Nucleus accumbens (tissue), 56 donors: ENCODE measurements around the gene C14orf180.
"Not testable (repeated sequence)": the region's sequence is repeated elsewhere in the genome, so short reads cannot be mapped to it uniquely, and the experiment has no call there.

Experiments
- DNase-seq, 56 donors: peaks; one replicate each; lab custom pipeline; 2025; lab: John Stamatoyannopoulos, UW

The C14orf180 gene

DNA sequence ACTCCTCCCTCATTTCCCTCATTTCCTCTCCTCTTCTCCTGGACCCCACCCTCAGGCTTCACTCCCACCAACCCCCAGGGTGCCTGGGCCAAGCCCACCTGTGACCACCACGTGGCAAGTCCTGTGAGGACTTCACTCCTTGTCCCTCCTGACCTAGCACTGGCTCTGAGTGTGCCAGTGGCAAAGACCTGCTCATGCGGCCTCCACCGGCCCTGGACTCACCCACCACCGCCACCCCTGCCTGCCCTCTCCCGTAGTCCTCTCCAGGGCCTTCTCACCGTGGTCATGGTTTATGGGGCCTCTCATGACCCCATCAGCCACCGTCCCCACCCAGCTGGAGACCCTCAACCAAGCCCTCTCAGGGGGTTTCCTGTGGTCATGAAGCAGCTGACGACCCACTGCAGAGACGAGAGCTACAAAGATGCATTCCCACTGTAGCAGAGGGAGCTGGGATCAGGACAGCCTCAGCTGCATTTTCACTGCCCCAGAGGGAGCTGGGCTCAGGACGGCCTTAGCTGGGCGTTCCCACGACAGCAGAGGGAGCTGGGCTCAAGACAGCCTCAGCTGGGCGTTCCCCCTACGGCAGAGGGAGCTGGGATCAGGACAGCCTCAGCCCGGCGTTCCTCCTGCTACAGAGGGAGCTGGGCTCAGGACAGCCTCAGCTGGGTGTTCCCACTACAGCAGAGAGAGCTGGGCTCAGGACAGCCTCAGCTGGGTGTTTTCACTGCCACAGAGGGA lies 3.2 kb upstream of the C14orf180 start:
- DNase-seq, result no peak

DNA sequence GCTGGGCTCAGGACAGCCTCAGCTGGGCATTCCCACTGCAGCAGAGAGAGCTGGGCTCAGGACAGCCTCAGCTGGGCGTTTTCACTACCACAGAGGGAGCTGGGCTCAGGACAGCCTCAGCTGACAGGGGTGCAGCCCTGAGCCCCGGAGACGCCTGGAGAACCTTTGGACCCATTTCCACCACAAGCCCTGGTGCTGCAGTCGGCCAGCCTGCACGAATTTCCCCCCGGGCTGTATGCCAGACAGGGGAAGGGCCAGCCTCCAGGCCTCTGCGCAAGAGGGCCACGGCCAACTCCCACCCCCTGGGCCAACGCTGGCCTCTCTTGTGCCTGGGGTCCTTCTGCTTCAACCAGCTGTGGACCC lies 2.6 kb upstream of the C14orf180 start:
- DNase-seq, result peak in 1 of 56 donors; percentile 15

- DNase-seq, result no peak
Measured at GRCh38 chr14:104577426-104577825, 2.1 kb upstream of the C14orf180 start.

DNA sequence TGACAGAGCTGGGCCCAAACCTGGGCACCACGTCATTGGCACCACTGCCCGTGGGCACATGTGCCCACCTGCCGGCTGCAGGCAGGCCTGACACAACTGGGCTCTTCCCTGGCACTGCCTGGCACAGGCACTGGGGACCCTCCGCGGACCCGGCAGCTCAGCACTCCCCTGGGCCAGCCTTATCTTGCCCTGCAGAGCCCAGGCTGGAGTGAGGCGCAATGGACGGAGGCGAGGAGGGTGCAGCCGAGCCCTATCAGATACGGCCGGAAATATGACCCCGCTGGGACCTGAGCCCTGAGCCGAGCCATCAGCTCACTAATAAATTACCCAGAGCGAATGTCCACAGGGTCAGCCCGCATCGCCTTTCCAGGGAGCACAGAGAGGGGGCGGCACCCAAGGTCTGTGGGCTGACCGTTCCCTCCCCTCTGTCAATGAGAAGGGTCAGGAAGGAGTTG lies 1.7 kb upstream of the C14orf180 start:
- no peak for DNase-seq

DNA sequence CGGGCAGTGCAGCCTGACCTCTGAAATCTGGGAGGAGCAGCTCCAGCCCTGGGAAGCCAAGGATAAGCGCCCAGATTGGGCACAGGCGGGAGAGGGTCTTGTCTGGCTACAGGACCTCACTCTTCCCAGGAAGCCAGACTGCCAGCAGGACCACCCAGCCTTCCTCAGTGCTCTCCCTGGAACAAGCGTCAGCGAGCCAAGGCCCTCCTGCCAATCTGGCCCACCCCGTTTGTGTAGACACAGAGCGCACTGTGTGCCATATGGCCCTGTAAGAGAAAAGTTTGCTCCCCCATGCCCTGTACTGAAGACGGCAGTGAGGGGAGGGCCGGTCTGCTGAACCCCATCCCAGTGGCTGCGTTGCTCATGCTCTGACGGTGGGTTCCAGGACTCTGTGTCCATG lies 1.2 kb upstream of the C14orf180 start:
- no peak for DNase-seq

DNA sequence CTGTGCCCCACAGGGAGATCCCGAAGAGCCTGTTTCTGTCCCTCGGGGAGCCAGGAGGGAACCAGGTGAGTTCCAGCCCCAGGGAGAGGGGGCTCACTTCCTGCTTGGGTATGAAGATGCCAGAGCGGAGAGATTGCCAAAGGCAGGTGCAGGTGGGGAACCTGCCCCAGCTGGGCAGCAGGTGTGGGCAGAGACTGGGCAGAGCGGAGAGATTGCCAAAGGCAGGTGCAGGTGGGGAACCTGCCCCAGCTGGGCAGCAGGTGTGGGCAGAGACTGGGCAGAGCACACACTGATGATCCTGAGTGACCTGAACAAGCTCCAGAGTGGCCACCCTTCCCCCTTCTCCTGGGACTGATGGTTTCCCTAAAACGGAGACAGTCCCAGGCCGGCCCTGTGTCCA lies 375 bp downstream of the C14orf180 start:
- DNase-seq, result not testable (repeated sequence)

DNA sequence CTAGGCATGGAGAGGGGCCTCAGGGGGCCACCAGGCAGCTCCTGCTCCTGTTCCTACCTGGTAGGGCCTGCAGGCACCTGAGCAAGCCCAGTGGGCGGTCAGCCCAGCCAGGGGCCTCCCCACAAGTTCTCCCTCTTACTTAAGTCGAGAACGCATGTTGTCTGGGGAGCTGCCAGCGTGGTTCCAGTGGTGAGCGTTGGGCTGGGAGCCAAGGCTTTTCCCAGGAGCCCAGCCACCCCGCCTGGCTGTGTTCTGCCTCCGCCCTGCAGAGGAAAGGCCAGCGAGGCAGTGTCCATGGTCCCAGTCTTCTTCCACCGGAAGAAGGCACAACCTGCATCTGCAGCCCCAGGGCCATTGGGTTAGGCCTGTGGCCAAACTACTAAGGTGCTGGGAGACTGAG lies 1.4 kb downstream of the C14orf180 start:
- no peak for DNase-seq

DNA sequence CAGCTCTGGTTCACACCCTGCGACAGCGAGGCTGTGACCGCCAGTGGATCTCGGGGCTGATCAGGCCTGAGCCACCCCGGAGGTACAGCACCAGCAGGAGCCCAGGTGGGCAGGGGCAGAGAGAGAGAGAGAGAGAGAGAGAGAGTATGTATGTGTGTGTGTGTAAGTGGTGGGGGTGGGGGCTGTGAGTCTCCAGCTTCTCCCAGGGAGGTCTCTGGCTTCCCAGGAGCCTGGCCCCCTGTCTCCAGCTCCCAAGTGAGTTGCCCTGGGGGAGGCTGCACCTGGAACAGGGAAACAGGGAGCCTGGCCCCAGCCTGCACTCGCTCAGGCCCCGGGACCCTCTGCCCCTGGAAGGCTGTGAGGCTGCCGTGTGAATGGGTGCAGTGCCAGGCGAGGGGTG lies 2.0 kb downstream of the C14orf180 start:
- no peak for DNase-seq

- no peak for DNase-seq
Measured at GRCh38 chr14:104582005-104582404, 2.4 kb downstream of the C14orf180 start.

- no peak for DNase-seq
Measured at GRCh38 chr14:104582662-104583061, 3.1 kb downstream of the C14orf180 start.

GRCh38 chr14:104583424-104584306 lies 4.1 kb downstream of the C14orf180 start:
- no peak for DNase-seq

GRCh38 chr14:104584557-104584956 lies 5.0 kb downstream of the C14orf180 start:
- DNase-seq, result no peak

DNA sequence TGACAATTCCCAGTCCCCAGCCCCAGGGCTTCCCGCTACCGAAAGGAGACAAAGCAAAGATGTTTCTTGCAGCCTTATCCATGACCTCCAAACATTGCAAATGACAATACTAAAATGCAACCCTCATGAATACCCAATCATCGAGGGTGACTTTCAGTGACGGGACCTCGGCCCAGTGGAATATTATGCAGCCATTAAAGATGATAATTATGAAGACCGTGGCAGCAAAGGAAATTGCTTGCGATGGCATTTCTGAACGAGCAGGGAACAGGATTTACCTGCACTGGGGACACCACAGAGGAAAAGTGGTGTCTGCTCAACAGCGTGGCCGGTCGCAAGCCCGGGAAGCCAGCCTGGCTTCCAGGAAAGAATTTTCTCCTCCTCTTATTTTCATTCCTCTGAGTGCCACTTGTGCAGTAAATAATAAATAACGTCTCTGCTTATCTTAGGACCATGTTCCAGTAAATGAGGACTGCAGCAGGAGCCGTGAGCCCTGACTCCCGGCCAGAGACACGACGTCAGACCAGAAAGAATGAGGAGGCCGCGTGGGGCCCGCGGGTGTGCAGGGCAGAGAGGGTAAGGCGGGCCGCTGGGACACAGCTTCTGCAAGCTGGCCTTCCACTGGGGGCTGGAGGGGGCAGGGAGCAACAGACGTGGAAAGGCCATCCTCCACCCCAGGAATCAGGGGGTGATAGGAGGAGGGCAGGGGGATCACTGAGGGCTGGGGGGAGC lies 6.6 kb downstream of the C14orf180 start:
- DNase-seq, result no peak

- DNase-seq, result peak in 11 of 56 donors; percentile 9 to 44 (median 22)
Measured at GRCh38 chr14:104586832-104587620, 7.5 kb downstream of the C14orf180 start.

GRCh38 chr14:104587641-104588040 lies 8.1 kb downstream of the C14orf180 start:
- no peak for DNase-seq

DNA sequence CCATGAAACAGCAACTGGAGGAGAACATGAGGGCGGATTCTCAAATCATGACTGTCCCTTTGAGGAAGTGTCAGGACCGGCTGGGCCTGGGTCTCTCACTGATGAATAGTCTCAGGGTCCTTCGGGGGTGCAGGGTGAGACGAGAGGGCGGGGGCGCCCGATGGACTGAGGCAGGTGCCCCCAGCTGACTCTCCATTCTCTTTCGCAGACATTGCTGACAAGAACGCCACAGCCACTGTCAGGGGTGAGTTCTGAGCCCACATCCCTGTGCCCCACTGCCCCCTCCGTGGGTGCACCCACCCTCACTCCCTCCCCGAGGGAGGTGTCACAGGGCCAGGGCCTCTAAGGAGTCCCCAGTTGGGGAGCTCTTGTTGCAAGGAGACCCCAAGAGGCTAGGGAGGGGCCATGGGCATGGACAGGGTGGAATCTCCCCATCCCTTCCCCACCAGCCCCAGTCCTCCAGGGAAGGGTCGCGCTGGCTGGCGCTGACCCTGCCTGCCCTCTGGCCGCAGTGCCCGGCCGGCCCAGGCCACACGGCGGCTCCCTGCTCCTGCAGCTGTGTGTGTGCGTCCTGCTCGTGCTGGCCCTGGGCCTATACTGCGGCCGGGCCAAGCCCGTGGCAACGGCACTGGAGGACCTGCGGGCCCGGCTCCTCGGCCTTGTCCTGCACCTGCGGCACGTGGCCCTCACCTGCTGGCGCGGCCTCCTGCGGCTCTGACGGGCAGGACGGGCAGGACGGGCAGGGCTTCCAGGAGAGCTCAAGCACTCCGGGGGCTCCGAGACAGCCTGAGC lies 8.7 kb downstream of the C14orf180 start:
- peak in 4 of 56 donors; percentile 22 to 33 (median 24) for DNase-seq

GRCh38 chr14:104589338-104590195 lies 10.0 kb downstream of the C14orf180 start:
- no peak for DNase-seq

- no peak for DNase-seq
Measured at GRCh38 chr14:104590240-104590965, 10.8 kb downstream of the C14orf180 start.
